ENCODE data around the gene SMYD1.

SMYD1 gene

GRCh38 chr2:88069117-88069516 is 1.5 kb downstream of the SMYD1 start:
- H3K9me3 Mint-ChIP-seq = no peaks in the 10 kb centered on the region
- no peaks in the 10 kb centered on the region for H3K27me3 Mint-ChIP-seq
- H3K4me3 Mint-ChIP-seq = no peak overlapping the region
- peaks cover 5% of the 10 kb centered on the region for H3K4me1 Mint-ChIP-seq (ENCODE audit: low read depth)
- H3K27ac Mint-ChIP-seq = no peak overlapping the region
- H3K36me3 Mint-ChIP-seq (ENCODE audit: low read depth) = no peaks in the 10 kb centered on the region

GRCh38 chr2:88070055-88070454 is 2.4 kb downstream of the SMYD1 start:
- Mint-ChIP-seq H3K27ac (no peak overlapping the region), H3K36me3 (ENCODE audit: low read depth) (no peaks in the 10 kb centered on the region), H3K4me1 (ENCODE audit: low read depth) (peaks cover 5% of the 10 kb centered on the region), H3K4me3 (no peak overlapping the region), H3K9me3 (no peaks in the 10 kb centered on the region), H3K27me3 (no peaks in the 10 kb centered on the region)

GRCh38 chr2:88071365-88071764 is 3.7 kb downstream of the SMYD1 start:
- H3K27ac Mint-ChIP-seq = no peak overlapping the region

GRCh38 chr2:88074150-88074549 is 6.5 kb downstream of the SMYD1 start:
- Mint-ChIP-seq H3K9me3 (no peaks in the 10 kb centered on the region), H3K4me1 (ENCODE audit: low read depth) (peaks cover 4% of the 10 kb centered on the region), H3K4me3 (no peak overlapping the region), H3K27ac (no peak overlapping the region), H3K27me3 (no peaks in the 10 kb centered on the region), H3K36me3 (ENCODE audit: low read depth) (no peaks in the 10 kb centered on the region)

More at GRCh38 chr2:88071365-88071764, 3.7 kb downstream of the SMYD1 start:
- Mint-ChIP-seq H3K4me3 (no peak overlapping the region), H3K27me3 (no peaks in the 10 kb centered on the region), H3K9me3 (no peaks in the 10 kb centered on the region), H3K4me1 (ENCODE audit: low read depth) (peaks cover 5% of the 10 kb centered on the region), H3K36me3 (ENCODE audit: low read depth) (no peaks in the 10 kb centered on the region)

- Mint-ChIP-seq H3K4me1 (ENCODE audit: low read depth) (no peaks in the 10 kb centered on the region), H3K27me3 (no peaks in the 10 kb centered on the region), H3K4me3 (no peak overlapping the region), H3K9me3 (no peaks in the 10 kb centered on the region), H3K27ac (no peak overlapping the region), H3K36me3 (ENCODE audit: low read depth) (no peaks in the 10 kb centered on the region)
These were observed 7.2 kb downstream of the SMYD1 start for GRCh38 chr2:88074854-88075292.

GRCh38 chr2:88077080-88077479 is 9.5 kb downstream of the SMYD1 start:
- Mint-ChIP-seq H3K27ac (no peak overlapping the region), H3K27me3 (no peaks in the 10 kb centered on the region), H3K36me3 (ENCODE audit: low read depth) (no peaks in the 10 kb centered on the region), H3K4me3 (no peak overlapping the region), H3K4me1 (ENCODE audit: low read depth) (no peaks in the 10 kb centered on the region), H3K9me3 (no peaks in the 10 kb centered on the region)

- Mint-ChIP-seq H3K36me3 (ENCODE audit: low read depth) (no peaks in the 10 kb centered on the region), H3K9me3 (no peaks in the 10 kb centered on the region), H3K4me3 (no peak overlapping the region), H3K27me3 (no peaks in the 10 kb centered on the region), H3K27ac (no peak overlapping the region), H3K4me1 (ENCODE audit: low read depth) (no peaks in the 10 kb centered on the region)
These were observed 11.1 kb downstream of the SMYD1 start for GRCh38 chr2:88078643-88079172.

- Mint-ChIP-seq H3K9me3 (no peaks in the 10 kb centered on the region), H3K27ac (no peak overlapping the region), H3K36me3 (ENCODE audit: low read depth) (no peaks in the 10 kb centered on the region), H3K27me3 (no peaks in the 10 kb centered on the region), H3K4me3 (no peak overlapping the region), H3K4me1 (ENCODE audit: low read depth) (no peaks in the 10 kb centered on the region)
These were observed 12.9 kb downstream of the SMYD1 start for GRCh38 chr2:88080545-88080944.

GRCh38 chr2:88081924-88082608 is 14.4 kb downstream of the SMYD1 start:
- H3K9me3 Mint-ChIP-seq = no peaks in the 10 kb centered on the region
- no peak overlapping the region for H3K4me3 Mint-ChIP-seq
- H3K4me1 Mint-ChIP-seq (ENCODE audit: low read depth) = no peaks in the 10 kb centered on the region
- H3K36me3 Mint-ChIP-seq (ENCODE audit: low read depth) = no peaks in the 10 kb centered on the region
- no peaks in the 10 kb centered on the region for H3K27me3 Mint-ChIP-seq
- H3K27ac Mint-ChIP-seq = no peak overlapping the region

GRCh38 chr2:88082781-88083180 is 15.2 kb downstream of the SMYD1 start:
- H3K9me3 Mint-ChIP-seq = no peaks in the 10 kb centered on the region
- H3K27me3 Mint-ChIP-seq = no peaks in the 10 kb centered on the region
- H3K4me3 Mint-ChIP-seq = no peak overlapping the region
- no peaks in the 10 kb centered on the region for H3K4me1 Mint-ChIP-seq (ENCODE audit: low read depth)
- H3K36me3 Mint-ChIP-seq (ENCODE audit: low read depth) = no peaks in the 10 kb centered on the region
- H3K27ac Mint-ChIP-seq = no peak overlapping the region

GRCh38 chr2:88085099-88085498 is 17.5 kb downstream of the SMYD1 start:
- no peaks in the 10 kb centered on the region for H3K9me3 Mint-ChIP-seq
- no peaks in the 10 kb centered on the region for H3K36me3 Mint-ChIP-seq (ENCODE audit: low read depth)
- no peak overlapping the region for H3K27ac Mint-ChIP-seq
- no peaks in the 10 kb centered on the region for H3K27me3 Mint-ChIP-seq
- H3K4me1 Mint-ChIP-seq (ENCODE audit: low read depth) = peaks cover 4% of the 10 kb centered on the region
- H3K4me3 Mint-ChIP-seq = no peak overlapping the region

- Mint-ChIP-seq H3K9me3 (no peaks in the 10 kb centered on the region), H3K36me3 (ENCODE audit: low read depth) (no peaks in the 10 kb centered on the region), H3K4me1 (ENCODE audit: low read depth) (peaks cover 9% of the 10 kb centered on the region), H3K27me3 (no peaks in the 10 kb centered on the region), H3K27ac (no peak overlapping the region), H3K4me3 (no peak overlapping the region)
These were observed 18.0 kb downstream of the SMYD1 start for GRCh38 chr2:88085602-88086001.

GRCh38 chr2:88086401-88086800 is 18.8 kb downstream of the SMYD1 start:
- no peak overlapping the region for H3K4me3 Mint-ChIP-seq
- no peaks in the 10 kb centered on the region for H3K27me3 Mint-ChIP-seq
- peaks cover 17% of the 10 kb centered on the region for H3K4me1 Mint-ChIP-seq (ENCODE audit: low read depth)
- no peak overlapping the region for H3K27ac Mint-ChIP-seq
- no peaks in the 10 kb centered on the region for H3K36me3 Mint-ChIP-seq (ENCODE audit: low read depth)
- no peaks in the 10 kb centered on the region for H3K9me3 Mint-ChIP-seq

GRCh38 chr2:88087073-88087472 is 19.4 kb downstream of the SMYD1 start:
- peaks cover 20% of the 10 kb centered on the region for H3K4me1 Mint-ChIP-seq (ENCODE audit: low read depth)
- no peaks in the 10 kb centered on the region for H3K36me3 Mint-ChIP-seq (ENCODE audit: low read depth)
- H3K9me3 Mint-ChIP-seq = no peaks in the 10 kb centered on the region
- no peaks in the 10 kb centered on the region for H3K27me3 Mint-ChIP-seq
- H3K27ac Mint-ChIP-seq = no peak overlapping the region
- H3K4me3 Mint-ChIP-seq = no peak overlapping the region

- no peaks in the 10 kb centered on the region for H3K27me3 Mint-ChIP-seq
- no peaks in the 10 kb centered on the region for H3K36me3 Mint-ChIP-seq (ENCODE audit: low read depth)
- no peaks in the 10 kb centered on the region for H3K9me3 Mint-ChIP-seq
- H3K27ac Mint-ChIP-seq = no peak overlapping the region
- H3K4me3 Mint-ChIP-seq = no peak overlapping the region
- H3K4me1 Mint-ChIP-seq (ENCODE audit: low read depth) = peaks cover 20% of the 10 kb centered on the region
These were observed 20.1 kb downstream of the SMYD1 start for GRCh38 chr2:88087763-88088162.

- H3K27me3 Mint-ChIP-seq = no peaks in the 10 kb centered on the region
- peaks cover 20% of the 10 kb centered on the region for H3K4me1 Mint-ChIP-seq (ENCODE audit: low read depth)
- H3K27ac Mint-ChIP-seq = no peak overlapping the region
- no peak overlapping the region for H3K4me3 Mint-ChIP-seq
- H3K36me3 Mint-ChIP-seq (ENCODE audit: low read depth) = no peaks in the 10 kb centered on the region
- no peaks in the 10 kb centered on the region for H3K9me3 Mint-ChIP-seq
These were observed 21.4 kb downstream of the SMYD1 start for GRCh38 chr2:88088999-88089398.
